ENCODE measurements around the gene UBXN7. TPM values are rescaled to one million over a fixed set of nuclear protein-coding genes. Genes with fewer than 3 reads are reported as not detected.

Gene UBXN7
- total and polyA plus RNA-seq, 2 of the 8 experiments (the other 6 are each of a cell fraction or from before 2014, with no cell fraction given), result 18.5 to 109 TPM

- TF ChIP-seq RAD21 (IDR thresholded peaks at IDR 0.05 in 1 of 2, conservative IDR thresholded peaks at IDR 0.05 in 1 of 2; ENCODE audit: low read depth in 2 of 2, low read length in 2 of 2) (no peak), KDM5A (IDR thresholded peaks at IDR 0.05; ENCODE audit: low read length) (no peak), NANOG (IDR thresholded peaks at IDR 0.05; ENCODE audit: insufficient read depth, low read depth, low read length, poor library complexity, severe bottlenecking) (no peak), TEAD4 (IDR thresholded peaks at IDR 0.05; ENCODE audit: low read depth, low read length) (no peak)
Measured at GRCh38 chr3:196350067-196350466, 82.2 kb downstream of the UBXN7 start (continued).

Data from H1 (cell line).